Esophagus muscularis mucosa (tissue), 3 donors: ENCODE data around the gene SCARB2.

Source experiments
- POLR2A ChIP-seq: fragments of 450-650 bp; IDR thresholded peaks from one replicate; pipeline ENCODE4 v1.6.1; 2017; ENCODE audit warnings: antibody characterized with exemption, moderate library complexity, mild to moderate bottlenecking, low read depth
- POLR2AphosphoS5 ChIP-seq, 2 donors: sonication (generic); formaldehyde crosslinking; IDR thresholded peaks; one replicate each; pipeline ENCODE4 v1.6.1; 2017; ENCODE audit warnings: antibody characterized with exemption in 2 of 2
- TF ChIP-seq, protein P1 (sequence below), 3 experiments: fragments of 200-600 bp in 2 of 3; fragments of 450-650 bp in 1 of 3; sonication (generic) in 2 of 3; IDR thresholded peaks; one replicate each; pipeline ENCODE4 v1.5.1; 2017 to 2019; ENCODE audit warnings: antibody characterized with exemption in 3 of 3, mild to moderate bottlenecking in 2 of 3, moderate library complexity in 1 of 3

DNA sequence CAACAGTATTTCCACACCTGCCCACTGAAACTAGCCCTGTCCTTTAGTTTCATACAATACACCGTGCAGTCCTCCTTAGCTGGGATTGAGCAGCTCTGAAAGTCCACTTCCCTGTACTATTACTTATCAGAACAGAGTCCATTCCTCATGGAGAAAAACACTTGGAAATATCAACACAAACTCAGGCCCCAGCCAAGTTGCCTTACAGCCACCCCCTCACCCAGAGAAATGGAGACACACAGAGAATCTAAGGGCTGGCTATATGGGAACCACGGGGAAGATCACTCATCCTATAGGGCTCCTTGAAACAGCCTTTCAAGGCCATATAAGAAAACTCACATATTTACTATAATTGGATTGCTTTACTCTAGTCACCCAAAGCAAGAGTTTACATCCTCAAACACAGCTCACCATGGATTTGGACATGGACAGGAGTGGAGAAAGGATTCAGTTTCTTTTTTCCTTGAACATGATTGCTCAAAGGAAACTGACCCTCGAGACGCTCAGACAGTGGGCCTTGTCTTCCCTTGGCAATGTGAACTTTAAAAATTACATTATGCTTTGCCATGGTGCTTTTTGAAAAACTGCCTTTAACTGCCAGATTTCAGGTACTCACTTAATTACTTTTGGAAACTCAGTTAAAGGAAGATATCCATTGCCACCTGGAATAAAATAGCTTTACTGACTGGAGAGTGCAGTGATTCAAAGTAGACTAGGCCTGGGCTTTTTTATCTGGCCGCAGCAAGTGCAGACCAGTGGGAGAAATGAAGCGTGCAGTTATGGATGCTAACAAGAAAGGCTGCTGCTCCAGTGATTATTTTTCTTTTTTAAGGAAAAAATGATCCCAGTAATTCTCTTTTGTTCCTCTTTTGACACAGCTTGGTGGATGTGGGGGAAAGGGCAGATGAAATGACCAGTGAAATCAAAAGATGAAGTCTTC, 1.6 kb downstream of the SCARB2 start:
- TF ChIP-seq, protein P1, sequence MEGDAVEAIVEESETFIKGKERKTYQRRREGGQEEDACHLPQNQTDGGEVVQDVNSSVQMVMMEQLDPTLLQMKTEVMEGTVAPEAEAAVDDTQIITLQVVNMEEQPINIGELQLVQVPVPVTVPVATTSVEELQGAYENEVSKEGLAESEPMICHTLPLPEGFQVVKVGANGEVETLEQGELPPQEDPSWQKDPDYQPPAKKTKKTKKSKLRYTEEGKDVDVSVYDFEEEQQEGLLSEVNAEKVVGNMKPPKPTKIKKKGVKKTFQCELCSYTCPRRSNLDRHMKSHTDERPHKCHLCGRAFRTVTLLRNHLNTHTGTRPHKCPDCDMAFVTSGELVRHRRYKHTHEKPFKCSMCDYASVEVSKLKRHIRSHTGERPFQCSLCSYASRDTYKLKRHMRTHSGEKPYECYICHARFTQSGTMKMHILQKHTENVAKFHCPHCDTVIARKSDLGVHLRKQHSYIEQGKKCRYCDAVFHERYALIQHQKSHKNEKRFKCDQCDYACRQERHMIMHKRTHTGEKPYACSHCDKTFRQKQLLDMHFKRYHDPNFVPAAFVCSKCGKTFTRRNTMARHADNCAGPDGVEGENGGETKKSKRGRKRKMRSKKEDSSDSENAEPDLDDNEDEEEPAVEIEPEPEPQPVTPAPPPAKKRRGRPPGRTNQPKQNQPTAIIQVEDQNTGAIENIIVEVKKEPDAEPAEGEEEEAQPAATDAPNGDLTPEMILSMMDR (IDR thresholded peaks at IDR 0.05) = no peak
- no peak for TF ChIP-seq POLR2AphosphoS5 (IDR thresholded peaks at IDR 0.05)
- no peak for TF ChIP-seq POLR2A
